Globus pallidus (tissue), 1 donor: ENCODE measurements around the gene HACD3.
A peak's percentile ranks its signal among the peaks of the same experiment; 100 is the strongest.
"Not testable (repeated sequence)": the region's sequence is repeated elsewhere in the genome, so short reads cannot be mapped to it uniquely, and the experiment has no call there.

ENCODE experiments used
- DNase-seq: peaks from one replicate; pipeline ENCODE4 v3.0.0-alpha.2; 2015; ENCODE audit warnings: low spot score

HACD3 gene

GRCh38 chr15:65549288-65549687 is 19.0 kb downstream of the HACD3 start:
- DNase-seq: not testable (repeated sequence)

GRCh38 chr15:65550681-65551098 is 20.4 kb downstream of the HACD3 start:
- DNase-seq: no peak

GRCh38 chr15:65551183-65551582 is 20.9 kb downstream of the HACD3 start:
- no peak for DNase-seq

- DNase-seq: not testable (repeated sequence)
Observed at GRCh38 chr15:65552851-65553250, 22.6 kb downstream of the HACD3 start.

GRCh38 chr15:65553691-65554090 is 23.4 kb downstream of the HACD3 start:
- no peak for DNase-seq

- DNase-seq: no peak
Observed at GRCh38 chr15:65556622-65557021, 26.4 kb downstream of the HACD3 start.

GRCh38 chr15:65558336-65558735 is 28.1 kb downstream of the HACD3 start:
- no peak for DNase-seq

- no peak for DNase-seq
Observed at GRCh38 chr15:65558997-65559760, 28.9 kb downstream of the HACD3 start.

- DNase-seq: no peak
Observed at GRCh38 chr15:65559941-65560340, 29.7 kb downstream of the HACD3 start.

- no peak for DNase-seq
Observed at GRCh38 chr15:65561934-65562333, 31.7 kb downstream of the HACD3 start.

- DNase-seq: no peak
Observed at GRCh38 chr15:65569728-65570127, 39.5 kb downstream of the HACD3 start.

GRCh38 chr15:65571971-65572370 is 41.7 kb downstream of the HACD3 start:
- no peak for DNase-seq

- no peak for DNase-seq
Observed at GRCh38 chr15:65576664-65577063, 46.4 kb downstream of the HACD3 start.

- no peak for DNase-seq
Observed at GRCh38 chr15:65577129-65577996, 47.1 kb downstream of the HACD3 start.

- no peak for DNase-seq
Observed at GRCh38 chr15:65578904-65579728, 48.9 kb downstream of the HACD3 start.

GRCh38 chr15:65579762-65580161 is 49.5 kb downstream of the HACD3 start:
- DNase-seq: no peak

- no peak for DNase-seq
Observed at GRCh38 chr15:65580287-65580686, 50.0 kb downstream of the HACD3 start.

- DNase-seq: peak; percentile 9
Observed at GRCh38 chr15:65583701-65584100, 53.4 kb downstream of the HACD3 start.

GRCh38 chr15:65584241-65584640 is 54.0 kb downstream of the HACD3 start:
- no peak for DNase-seq

- no peak for DNase-seq
Observed at GRCh38 chr15:65587094-65587493, 56.8 kb downstream of the HACD3 start.

- peak; percentile 84 for DNase-seq
Observed at GRCh38 chr15:65595960-65596359, 65.7 kb downstream of the HACD3 start.

GRCh38 chr15:65598468-65598867 is 68.2 kb downstream of the HACD3 start:
- DNase-seq: no peak
